HFFc6 (cell line): ENCODE data around the gene C4orf17. TPM values are rescaled to one million over a fixed set of nuclear protein-coding genes. Genes with fewer than 3 reads are reported as not detected.

Experiments used
- DNase-seq: peaks from one replicate; pipeline ENCODE4 v3.0.0-alpha.2; 2018
- H3K27ac Mint-ChIP-seq: 2 replicates; pipeline ENCODE4 v1.8.0; 2020; ENCODE audit warnings: mild to moderate bottlenecking, mixed read lengths
- H3K27me3 Mint-ChIP-seq: 2 replicates; pipeline ENCODE4 v1.8.0; 2021; ENCODE audit warnings: mild to moderate bottlenecking, moderate library complexity, mixed read lengths; ENCODE audit not compliant: insufficient read depth
- H3K36me3 Mint-ChIP-seq: 2 replicates; pipeline ENCODE4 v1.8.0; 2021; ENCODE audit warnings: low read depth, mixed read lengths
- H3K4me1 Mint-ChIP-seq: 2 replicates; pipeline ENCODE4 v1.8.0; 2020; ENCODE audit warnings: low read depth, mixed read lengths
- H3K4me3 Mint-ChIP-seq: 2 replicates; pipeline ENCODE4 v1.8.0; 2020; ENCODE audit warnings: mild to moderate bottlenecking, moderate library complexity, mixed read lengths
- H3K9me3 Mint-ChIP-seq: 2 replicates; pipeline ENCODE4 v1.8.0; 2020; ENCODE audit warnings: mild to moderate bottlenecking, mixed read lengths
- total RNA-seq, 6 experiments: library from RNA; stranded (reverse); fragmentation: NEBNext Ultra II Directional; extraction: Animal tissue kit (Norgen Biotek cat#: 25700); gene quantifications; 2 replicates in 1 of 6; 3 replicates in 5 of 6; pipeline ENCODE4 v1.2.3, GENCODE V29; 2021
- TF ChIP-seq, protein P1 (sequence below): fragments of 200-600 bp; sonication (generic); IDR thresholded peaks from 2 replicates; pipeline ENCODE4 v1.5.0; 2021; ENCODE audit warnings: antibody characterized with exemption, mild to moderate bottlenecking

C4orf17 gene
- total RNA-seq, 6 experiments from 2014 or later = not detected

DNA sequence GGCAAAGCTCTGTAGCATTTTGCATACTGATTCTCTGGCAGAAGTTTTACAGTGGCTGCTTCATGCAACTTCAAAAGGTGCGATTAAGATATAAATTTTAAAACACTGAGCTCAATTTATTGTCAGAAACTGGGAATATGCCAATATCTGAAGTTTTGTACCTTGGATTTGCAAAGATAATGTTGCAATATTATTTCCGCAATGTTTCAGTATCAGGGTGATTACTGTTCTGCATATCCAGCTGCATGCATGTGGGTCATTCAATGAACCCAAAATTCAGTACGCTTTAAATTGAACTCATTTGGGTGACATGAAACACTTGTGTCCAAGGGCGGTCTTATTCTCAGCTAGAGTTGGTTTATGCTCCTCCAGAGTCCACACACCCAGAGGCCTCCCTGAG, 26.9 kb downstream of the C4orf17 start:
- Mint-ChIP-seq H3K27ac (no peak overlapping the region), H3K4me3 (no peak overlapping the region), H3K4me1 (no peaks in the 10 kb centered on the region), H3K9me3 (no peaks in the 10 kb centered on the region), H3K27me3 (peaks cover 3% of the 10 kb centered on the region), H3K36me3 (no peaks in the 10 kb centered on the region)
- TF ChIP-seq, protein P1, sequence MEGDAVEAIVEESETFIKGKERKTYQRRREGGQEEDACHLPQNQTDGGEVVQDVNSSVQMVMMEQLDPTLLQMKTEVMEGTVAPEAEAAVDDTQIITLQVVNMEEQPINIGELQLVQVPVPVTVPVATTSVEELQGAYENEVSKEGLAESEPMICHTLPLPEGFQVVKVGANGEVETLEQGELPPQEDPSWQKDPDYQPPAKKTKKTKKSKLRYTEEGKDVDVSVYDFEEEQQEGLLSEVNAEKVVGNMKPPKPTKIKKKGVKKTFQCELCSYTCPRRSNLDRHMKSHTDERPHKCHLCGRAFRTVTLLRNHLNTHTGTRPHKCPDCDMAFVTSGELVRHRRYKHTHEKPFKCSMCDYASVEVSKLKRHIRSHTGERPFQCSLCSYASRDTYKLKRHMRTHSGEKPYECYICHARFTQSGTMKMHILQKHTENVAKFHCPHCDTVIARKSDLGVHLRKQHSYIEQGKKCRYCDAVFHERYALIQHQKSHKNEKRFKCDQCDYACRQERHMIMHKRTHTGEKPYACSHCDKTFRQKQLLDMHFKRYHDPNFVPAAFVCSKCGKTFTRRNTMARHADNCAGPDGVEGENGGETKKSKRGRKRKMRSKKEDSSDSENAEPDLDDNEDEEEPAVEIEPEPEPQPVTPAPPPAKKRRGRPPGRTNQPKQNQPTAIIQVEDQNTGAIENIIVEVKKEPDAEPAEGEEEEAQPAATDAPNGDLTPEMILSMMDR = no peak
- no peak for DNase-seq

DNA sequence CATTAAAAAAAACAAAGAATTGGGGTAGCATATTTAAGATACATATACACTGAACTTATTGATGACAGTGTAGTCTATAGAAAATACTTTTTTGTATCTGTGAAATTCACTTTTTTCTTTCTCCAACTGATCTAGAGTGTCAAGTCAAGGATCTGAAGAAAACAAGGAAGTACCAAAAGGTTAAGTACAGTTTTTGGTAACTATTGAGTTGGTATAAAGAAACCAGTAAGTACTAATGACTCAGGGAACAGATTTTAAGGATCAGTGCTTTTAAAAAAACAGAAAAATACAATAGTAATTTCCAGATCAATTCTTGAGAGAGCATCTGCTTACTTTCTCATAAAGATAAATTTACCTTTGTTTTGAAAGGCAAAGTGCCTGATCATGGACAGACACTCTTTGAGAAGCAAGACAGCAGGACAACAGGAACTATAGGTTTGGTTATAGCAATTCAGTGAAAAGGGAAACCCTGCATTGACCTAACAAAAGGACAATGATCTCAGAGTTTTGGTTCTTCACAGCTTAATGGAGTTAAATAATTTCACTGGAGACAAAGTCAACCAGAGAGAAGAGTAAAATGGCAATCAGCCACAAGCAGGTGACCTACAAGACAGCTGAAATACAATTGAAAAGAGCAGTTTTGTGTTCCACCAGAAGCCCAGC, 29.6 kb downstream of the C4orf17 start:
- Mint-ChIP-seq H3K27me3 (no peaks in the 10 kb centered on the region), H3K27ac (no peak overlapping the region), H3K4me3 (no peak overlapping the region), H3K9me3 (no peaks in the 10 kb centered on the region), H3K4me1 (no peaks in the 10 kb centered on the region), H3K36me3 (no peaks in the 10 kb centered on the region)
- no peak for DNase-seq
- TF ChIP-seq, protein P1 = no peak

DNA sequence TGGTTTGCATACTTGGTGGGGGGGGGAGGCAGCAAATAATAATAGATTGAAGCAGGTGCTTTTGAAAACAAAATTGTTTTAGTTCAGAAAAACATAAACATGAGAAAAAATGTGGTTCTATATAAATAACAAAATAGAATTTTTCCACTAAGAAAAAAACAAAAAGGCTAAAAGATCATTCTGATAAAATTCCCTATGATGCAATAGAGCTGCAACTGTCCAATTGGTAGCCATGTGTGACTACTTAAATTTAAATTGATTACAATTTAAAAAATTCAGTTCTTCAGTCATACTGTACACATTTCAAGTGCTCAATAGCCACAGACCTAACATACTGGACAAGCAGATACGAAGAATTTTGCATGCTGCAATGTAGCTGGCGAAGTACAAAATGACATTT, 42.1 kb downstream of the C4orf17 start:
- H3K4me1 Mint-ChIP-seq = no peaks in the 10 kb centered on the region
- H3K27ac Mint-ChIP-seq = no peak overlapping the region
- TF ChIP-seq, protein P1 = no peak
- no peak overlapping the region for H3K4me3 Mint-ChIP-seq
- DNase-seq = no peak
- H3K27me3 Mint-ChIP-seq = no peaks in the 10 kb centered on the region; the same call in 1 of the 2 replicates
- no peaks in the 10 kb centered on the region for H3K36me3 Mint-ChIP-seq
- H3K9me3 Mint-ChIP-seq = no peaks in the 10 kb centered on the region

DNA sequence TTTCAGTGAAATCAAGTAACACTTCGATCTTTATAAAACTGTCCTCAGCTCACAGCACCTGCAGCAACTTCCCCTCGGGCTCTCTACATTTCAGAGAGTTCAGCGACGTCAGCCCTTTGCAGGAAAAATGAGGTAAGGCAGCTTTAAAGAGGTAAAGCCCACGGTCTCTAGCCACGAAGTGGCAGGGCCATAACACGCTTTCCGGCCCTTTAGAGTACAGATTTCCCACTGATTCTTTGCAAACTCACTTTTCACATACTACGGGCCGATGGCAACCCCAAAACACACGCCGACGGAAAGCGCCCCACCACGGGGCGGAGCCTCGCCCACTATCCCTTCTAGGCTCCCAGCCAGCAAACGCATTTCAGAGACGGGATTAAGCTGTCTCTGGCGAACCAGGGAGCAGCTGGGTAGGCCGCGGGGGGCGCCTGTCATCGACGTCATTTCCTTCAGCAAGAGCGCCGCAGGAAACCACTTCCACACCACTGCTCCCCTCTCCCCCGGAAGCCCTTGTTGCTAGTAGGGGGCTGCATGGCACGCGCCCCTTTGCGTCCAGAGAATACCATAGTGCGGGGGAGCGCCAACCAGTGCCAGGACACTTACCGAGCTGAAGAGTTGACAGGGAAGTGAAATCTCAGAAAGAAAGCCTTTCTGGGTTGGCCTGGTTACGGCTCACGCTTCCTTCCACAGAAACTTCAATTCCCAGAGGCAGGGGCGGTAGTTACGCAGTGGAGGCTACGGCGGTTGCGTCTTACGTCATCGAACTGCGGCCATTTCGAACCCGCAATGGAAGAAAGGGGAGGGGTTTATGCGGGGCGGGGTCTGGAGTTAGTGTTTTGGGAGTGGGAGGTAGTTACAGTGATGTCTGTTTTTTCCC, 52.7 kb downstream of the C4orf17 start, which contains the start of gene TRMT10A:
Gene TRMT10A, minus strand, starts transcription at position 730 of the 877 bp plus-strand sequence. CDS start 4,701 bp downstream, outside the sequence.
- Mint-ChIP-seq H3K27ac (peak within 1 kb of the TSS; percentile 100), H3K4me3 (peak within 1 kb of the TSS; percentile 99), H3K9me3 (no peaks in the 10 kb centered on the region), H3K27me3 (peaks cover 2% of the 10 kb centered on the region), H3K4me1 (peaks cover 15% of the 10 kb centered on the region), H3K36me3 (no peaks in the 10 kb centered on the region)
- TF ChIP-seq, protein P1 = peak; percentile 59
- peak; percentile 97 for DNase-seq

DNA sequence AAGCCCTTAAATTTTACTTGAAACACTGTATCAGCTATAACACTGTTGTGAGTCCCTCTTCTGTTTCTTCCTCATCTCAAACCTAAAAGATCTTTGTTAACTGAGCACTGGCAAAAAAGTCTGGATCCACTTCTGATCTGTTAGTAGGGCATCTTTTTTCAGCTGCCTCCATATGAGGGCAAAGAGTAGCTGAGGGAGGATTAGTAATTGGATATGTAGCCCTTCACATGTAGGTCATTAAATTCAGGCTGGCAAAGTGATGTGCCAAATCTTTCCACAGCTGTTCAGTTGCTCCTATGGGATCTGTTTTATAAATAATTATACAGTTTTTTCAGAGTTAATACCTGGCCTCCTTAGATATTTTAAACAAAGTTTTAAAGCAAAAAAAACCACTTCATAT, 54.1 kb downstream of the C4orf17 start:
- Mint-ChIP-seq H3K36me3 (no peaks in the 10 kb centered on the region), H3K27me3 (peaks cover 2% of the 10 kb centered on the region), H3K4me1 (peaks cover 15% of the 10 kb centered on the region), H3K4me3 (peak overlapping the region; percentile 99; the same call in 1 of the 2 replicates), H3K27ac (no peak overlapping the region), H3K9me3 (no peaks in the 10 kb centered on the region)
- DNase-seq = no peak
- TF ChIP-seq, protein P1 = no peak
